ENCODE measurements around the gene ATG16L1.

DNA sequence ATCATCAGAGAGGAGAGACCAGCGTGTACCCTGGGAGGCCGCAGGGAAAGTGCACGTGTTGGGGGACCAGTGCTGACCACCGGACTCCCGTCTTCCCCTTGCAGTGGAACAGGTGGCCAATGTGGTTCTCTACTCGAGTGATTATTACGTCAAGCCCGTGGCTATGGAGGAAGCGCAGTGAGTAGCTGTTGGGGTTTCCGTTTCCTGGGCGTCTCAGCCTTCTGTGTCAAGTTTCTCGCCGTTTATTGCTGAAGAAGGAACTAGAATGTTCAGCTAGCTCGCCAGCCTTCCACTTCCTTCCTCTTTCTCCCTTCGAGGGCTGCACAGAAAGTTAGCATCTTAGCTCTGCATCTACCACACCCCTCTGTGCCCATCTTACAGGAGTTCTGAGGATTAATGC, 80.1 kb downstream of the ATG16L1 start:
- TF ChIP-seq, protein P1, sequence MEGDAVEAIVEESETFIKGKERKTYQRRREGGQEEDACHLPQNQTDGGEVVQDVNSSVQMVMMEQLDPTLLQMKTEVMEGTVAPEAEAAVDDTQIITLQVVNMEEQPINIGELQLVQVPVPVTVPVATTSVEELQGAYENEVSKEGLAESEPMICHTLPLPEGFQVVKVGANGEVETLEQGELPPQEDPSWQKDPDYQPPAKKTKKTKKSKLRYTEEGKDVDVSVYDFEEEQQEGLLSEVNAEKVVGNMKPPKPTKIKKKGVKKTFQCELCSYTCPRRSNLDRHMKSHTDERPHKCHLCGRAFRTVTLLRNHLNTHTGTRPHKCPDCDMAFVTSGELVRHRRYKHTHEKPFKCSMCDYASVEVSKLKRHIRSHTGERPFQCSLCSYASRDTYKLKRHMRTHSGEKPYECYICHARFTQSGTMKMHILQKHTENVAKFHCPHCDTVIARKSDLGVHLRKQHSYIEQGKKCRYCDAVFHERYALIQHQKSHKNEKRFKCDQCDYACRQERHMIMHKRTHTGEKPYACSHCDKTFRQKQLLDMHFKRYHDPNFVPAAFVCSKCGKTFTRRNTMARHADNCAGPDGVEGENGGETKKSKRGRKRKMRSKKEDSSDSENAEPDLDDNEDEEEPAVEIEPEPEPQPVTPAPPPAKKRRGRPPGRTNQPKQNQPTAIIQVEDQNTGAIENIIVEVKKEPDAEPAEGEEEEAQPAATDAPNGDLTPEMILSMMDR (IDR thresholded peaks at IDR 0.05) = no peak
- TF ChIP-seq POLR2A (IDR thresholded peaks at IDR 0.05) = no peak
